AG04450 (cell line): ENCODE data around the gene TUBGCP2. TPM values are rescaled to one million over a fixed set of nuclear protein-coding genes. Genes with fewer than 3 reads are reported as not detected.

Experiments
- CTCF ChIA-PET: fragments of 300-600, 350-600 bp; formaldehyde crosslinking; extraction: SDS; loops from one replicate; lab custom pipeline; 2022; ENCODE audit warnings: antibody characterized with exemption, inconsistent platforms; lab: Charles Lee
- POLR2A ChIA-PET: fragments of 350-600 bp; formaldehyde crosslinking; extraction: SDS; loops from one replicate; lab custom pipeline; 2021; ENCODE audit warnings: antibody characterized with exemption, inconsistent platforms; lab: Yijun Ruan, JAX
- DNase-seq: peaks from one replicate; pipeline ENCODE4 v3.0.0-alpha.2; 2011; ENCODE audit warnings: low read depth, low spot score
- H3K27ac ChIP-seq: one replicate; pipeline ENCODE4 v1.5.1; 2012; ENCODE audit warnings: low read depth, low read length, control low read depth
- H3K27me3 ChIP-seq: one replicate; pipeline ENCODE4 v1.6.0; 2012; ENCODE audit warnings: low read length; ENCODE audit not compliant: control insufficient read depth, insufficient read depth
- H3K4me3 ChIP-seq: 2 replicates; pipeline ENCODE4 v1.5.1; 2011; ENCODE audit warnings: mild to moderate bottlenecking, low read depth, low read length, control low read depth
- H3K9me3 ChIP-seq: 2 replicates; pipeline ENCODE4 v1.5.1; 2012; ENCODE audit warnings: low read length; ENCODE audit not compliant: control insufficient read depth, insufficient read depth
- polyA plus RNA-seq: library from polyadenylated mRNA; depleted of rRNA; stranded (reverse); fragments of >200 nt; gene quantifications from 2 replicates; pipeline ENCODE4 v1.2.3, GENCODE V29; 2011
- TF ChIP-seq, protein P1 (sequence below): IDR thresholded peaks from 2 replicates; pipeline ENCODE4 v1.5.1; 2011; ENCODE audit warnings: low read depth, low read length, control low read depth, inconsistent platforms

Gene TUBGCP2
- polyA plus RNA-seq, 1 experiment, result 40.0 TPM

DNA sequence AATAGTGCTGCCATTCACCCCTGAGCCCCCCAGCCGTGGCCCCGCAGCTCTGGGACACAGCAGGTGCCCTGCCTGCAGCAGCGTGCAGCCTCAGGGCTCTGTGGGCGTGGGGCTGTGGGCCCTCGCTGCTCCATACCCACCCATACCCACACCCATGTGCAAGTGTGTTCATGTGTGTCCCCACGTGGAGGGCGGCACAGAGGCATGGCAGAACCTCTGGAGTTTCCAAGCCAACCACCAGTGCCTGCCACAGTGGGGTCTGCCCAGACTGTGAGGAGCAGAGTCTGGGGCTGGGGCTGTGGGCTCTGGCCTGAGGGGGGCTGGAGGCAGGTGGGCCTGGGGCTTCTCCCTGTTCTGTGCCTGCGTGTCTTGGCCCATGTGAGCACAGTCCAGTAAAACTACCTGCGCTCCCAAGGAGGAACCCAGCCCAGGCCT is 40.9 kb upstream of the TUBGCP2 start:
- Histone ChIP-seq H3K27ac (no peak overlapping the region), H3K27me3 (peaks cover 10% of the 10 kb centered on the region), H3K4me3 (no peak overlapping the region), H3K9me3 (no peaks in the 10 kb centered on the region; the same call in 1 of the 2 replicates)
- TF ChIP-seq, protein P1, sequence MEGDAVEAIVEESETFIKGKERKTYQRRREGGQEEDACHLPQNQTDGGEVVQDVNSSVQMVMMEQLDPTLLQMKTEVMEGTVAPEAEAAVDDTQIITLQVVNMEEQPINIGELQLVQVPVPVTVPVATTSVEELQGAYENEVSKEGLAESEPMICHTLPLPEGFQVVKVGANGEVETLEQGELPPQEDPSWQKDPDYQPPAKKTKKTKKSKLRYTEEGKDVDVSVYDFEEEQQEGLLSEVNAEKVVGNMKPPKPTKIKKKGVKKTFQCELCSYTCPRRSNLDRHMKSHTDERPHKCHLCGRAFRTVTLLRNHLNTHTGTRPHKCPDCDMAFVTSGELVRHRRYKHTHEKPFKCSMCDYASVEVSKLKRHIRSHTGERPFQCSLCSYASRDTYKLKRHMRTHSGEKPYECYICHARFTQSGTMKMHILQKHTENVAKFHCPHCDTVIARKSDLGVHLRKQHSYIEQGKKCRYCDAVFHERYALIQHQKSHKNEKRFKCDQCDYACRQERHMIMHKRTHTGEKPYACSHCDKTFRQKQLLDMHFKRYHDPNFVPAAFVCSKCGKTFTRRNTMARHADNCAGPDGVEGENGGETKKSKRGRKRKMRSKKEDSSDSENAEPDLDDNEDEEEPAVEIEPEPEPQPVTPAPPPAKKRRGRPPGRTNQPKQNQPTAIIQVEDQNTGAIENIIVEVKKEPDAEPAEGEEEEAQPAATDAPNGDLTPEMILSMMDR, result no peak
- DNase-seq, result no peak
- ChIA-PET POLR2A (no interaction called here), CTCF (no interaction called here)

DNA sequence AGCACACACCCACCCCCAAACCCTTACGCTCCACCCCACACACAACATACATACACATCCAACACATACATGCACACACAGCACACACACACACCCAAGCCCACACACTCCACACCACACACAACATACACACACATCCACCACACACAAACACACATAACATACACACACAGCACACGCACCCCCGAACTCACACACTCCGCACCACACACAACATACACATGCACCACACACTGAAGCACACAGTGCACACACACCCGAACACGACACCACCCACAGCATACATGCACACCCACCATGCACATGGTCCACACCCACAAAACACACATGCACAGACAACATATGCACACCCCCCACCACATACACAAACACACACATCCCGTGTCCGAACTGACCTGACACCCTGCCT is 40.5 kb upstream of the TUBGCP2 start:
- Histone ChIP-seq H3K9me3 (no peaks in the 10 kb centered on the region; the same call in 1 of the 2 replicates), H3K27ac (no peak overlapping the region), H3K4me3 (no peak overlapping the region), H3K27me3 (peaks cover 13% of the 10 kb centered on the region)
- POLR2A ChIA-PET, result no interaction called here
- CTCF ChIA-PET, result no interaction called here
- TF ChIP-seq, protein P1, result no peak
- no peak for DNase-seq

DNA sequence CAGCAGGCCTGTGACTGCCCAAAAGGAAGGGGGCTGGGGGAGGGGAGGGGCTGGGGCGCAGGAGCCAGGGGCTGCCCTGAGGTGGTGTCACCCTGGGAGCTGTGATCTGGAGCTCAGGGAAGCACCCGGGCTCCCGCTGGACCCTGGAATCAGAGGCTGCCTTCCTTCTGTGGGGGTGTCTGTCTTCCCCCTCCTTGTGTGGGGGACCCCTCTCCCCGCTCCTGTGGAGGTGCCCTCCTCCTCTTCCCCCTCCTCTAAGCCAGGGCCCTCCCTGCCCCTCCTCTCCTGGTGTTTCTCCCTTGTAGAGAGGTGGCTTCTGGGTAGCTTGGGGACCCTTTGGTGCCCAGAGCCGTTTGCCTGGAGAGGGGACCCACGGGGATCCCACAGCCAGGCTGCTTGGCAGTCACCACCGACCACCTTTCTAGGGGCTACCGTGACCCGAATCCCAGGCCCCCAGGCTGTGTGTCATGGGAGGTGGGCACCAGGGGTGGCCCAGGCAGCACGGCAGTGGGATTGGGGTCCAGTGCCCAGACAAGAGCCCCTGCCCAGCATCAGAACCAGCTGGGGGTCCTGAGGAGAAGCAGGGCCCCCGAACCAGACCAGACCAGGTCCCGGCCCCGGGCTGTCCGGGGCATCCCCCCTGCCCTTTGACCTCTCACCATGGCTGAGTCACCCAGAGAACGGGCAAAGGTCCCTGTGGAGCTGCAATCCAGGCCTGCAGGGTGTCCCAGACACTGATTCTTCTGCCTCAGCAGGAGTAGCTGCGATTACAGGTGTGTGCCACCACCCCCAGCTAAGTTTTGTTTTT is 39.2 kb upstream of the TUBGCP2 start:
- no peaks in the 10 kb centered on the region; the same call in 1 of the 2 replicates for H3K9me3 ChIP-seq
- CTCF ChIA-PET, result interaction anchor here (2.7 kb wide), 1 partner anchor 18 kb away, joined by 17 read pairs; no protein-coding TSS in a partner anchor
- TF ChIP-seq, protein P1, result no peak
- no peak overlapping the region for H3K27ac ChIP-seq
- POLR2A ChIA-PET, result interaction anchor here (0.5 kb wide), 1 partner anchor 10 kb away, joined by 3 read pairs; the partner anchor contains the start of gene FUOM
- H3K27me3 ChIP-seq, result peaks cover 13% of the 10 kb centered on the region
- H3K4me3 ChIP-seq, result no peak overlapping the region
- DNase-seq, result no peak

DNA sequence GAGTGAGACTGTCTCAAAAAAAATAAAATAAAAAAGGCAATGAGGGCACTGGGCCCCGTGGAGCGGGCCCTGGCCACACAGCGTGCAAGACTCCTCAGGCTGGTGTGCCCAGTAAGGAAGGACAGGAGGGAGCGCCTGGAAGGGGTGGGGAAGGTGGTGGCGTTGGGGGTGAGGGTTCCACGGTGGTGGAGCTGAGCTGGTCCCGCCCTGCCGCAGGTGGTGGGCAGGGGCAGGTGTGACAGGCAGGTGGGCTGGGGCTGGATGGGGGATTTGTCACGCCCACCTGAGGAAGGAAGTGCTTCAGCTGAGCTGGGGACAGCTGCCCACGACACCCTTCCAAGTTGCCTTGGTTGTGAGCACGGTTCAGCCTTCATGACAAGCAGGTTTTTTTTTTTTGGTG is 37.7 kb upstream of the TUBGCP2 start:
- CTCF ChIA-PET, result interaction anchor here (2.7 kb wide), 1 partner anchor 17 kb away, joined by 17 read pairs; no protein-coding TSS in a partner anchor
- peaks cover 18% of the 10 kb centered on the region for H3K27me3 ChIP-seq
- no peaks in the 10 kb centered on the region; the same call in 1 of the 2 replicates for H3K9me3 ChIP-seq
- TF ChIP-seq, protein P1, result no peak
- H3K4me3 ChIP-seq, result no peak overlapping the region
- POLR2A ChIA-PET, result interaction anchor here (0.7 kb wide), 1 partner anchor 297 kb away, joined by 4 read pairs; no protein-coding TSS in a partner anchor
- H3K27ac ChIP-seq, result no peak overlapping the region
- DNase-seq, result no peak

DNA sequence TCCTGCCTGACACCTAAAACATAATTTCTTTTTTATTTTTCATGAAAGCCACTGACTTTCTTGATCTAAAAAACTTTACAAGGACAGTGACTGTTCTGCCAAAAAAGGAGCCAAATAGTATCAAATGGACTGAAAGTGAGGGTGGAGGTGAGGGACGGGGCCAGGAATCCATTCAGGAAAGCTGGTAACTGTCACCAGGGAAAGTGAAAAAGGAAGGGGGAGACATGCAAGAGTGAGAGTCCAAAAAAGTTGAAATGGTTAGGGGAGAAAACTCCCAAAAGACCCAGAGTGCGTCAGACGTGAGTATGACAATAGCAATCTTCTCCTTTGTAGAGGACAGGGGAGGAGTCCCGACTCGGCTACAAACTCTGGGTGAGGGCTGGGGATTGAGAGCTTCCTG is 35.6 kb upstream of the TUBGCP2 start:
- H3K27me3 ChIP-seq, result peaks cover 19% of the 10 kb centered on the region
- peaks cover 3% of the 10 kb centered on the region; the same call in 1 of the 2 replicates for H3K9me3 ChIP-seq
- no peak for DNase-seq
- no peak overlapping the region for H3K4me3 ChIP-seq
- H3K27ac ChIP-seq, result no peak overlapping the region
- ChIA-PET CTCF (interaction anchor here (1.2 kb wide), 1 partner anchor 15 kb away, joined by 8 read pairs; no protein-coding TSS in a partner anchor), POLR2A (interaction anchor here (1.2 kb wide), 1 partner anchor 14 kb away, joined by 3 read pairs; the partner anchor contains the start of gene FUOM)
- TF ChIP-seq, protein P1, result no peak
